Measurements from ENCODE around the gene NAA38.
A peak's percentile ranks its signal among the peaks of the same experiment; 100 is the strongest.

NAA38 gene

GRCh38 chr17:7840875-7841274 lies 16.5 kb downstream of the NAA38 start:
- Histone ChIP-seq H3K27me3 (ENCODE audit: insufficient read depth, low read length) (no peaks in the 10 kb centered on the region), H4K20me1 (ENCODE audit: insufficient read depth, low read length) (no peaks in the 10 kb centered on the region), H3K9me2 (ENCODE audit: low read depth, low read length) (no peaks in the 10 kb centered on the region), H3K9ac (ENCODE audit: low read length) (peak overlapping the region; percentile 97), H3K79me2 (ENCODE audit: insufficient read depth, low read length) (no peaks in the 10 kb centered on the region), H2AFZ (ENCODE audit: low read length) (no peak overlapping the region), H3K4me2 (ENCODE audit: low read length) (peak overlapping the region; percentile 95), H3K4me1 (ENCODE audit: insufficient read depth, low read length, severe bottlenecking) (peaks cover 58% of the 10 kb centered on the region), H3K4me3 (ENCODE audit: low read depth, low read length, poor library complexity, severe bottlenecking) (peak overlapping the region; percentile 88), H3K9me3 (ENCODE audit: low read length) (no peaks in the 10 kb centered on the region), H3F3A (ENCODE audit: insufficient read depth, low read length) (peaks cover 10% of the 10 kb centered on the region; the same call in 1 of the 2 replicates), H3K36me3 (ENCODE audit: insufficient read depth, low read length) (peaks cover 8% of the 10 kb centered on the region; the same call in 1 of the 2 replicates), H3K27ac (ENCODE audit: low read depth, low read length, poor library complexity, severe bottlenecking) (peak overlapping the region; percentile 97)
- no peak for TF ChIP-seq EZH2 (IDR thresholded peaks at IDR 0.05; ENCODE audit: borderline replicate concordance, low read length)
- no peak for TF ChIP-seq CTCF (IDR thresholded peaks at IDR 0.05; ENCODE audit: low read length)

DNA sequence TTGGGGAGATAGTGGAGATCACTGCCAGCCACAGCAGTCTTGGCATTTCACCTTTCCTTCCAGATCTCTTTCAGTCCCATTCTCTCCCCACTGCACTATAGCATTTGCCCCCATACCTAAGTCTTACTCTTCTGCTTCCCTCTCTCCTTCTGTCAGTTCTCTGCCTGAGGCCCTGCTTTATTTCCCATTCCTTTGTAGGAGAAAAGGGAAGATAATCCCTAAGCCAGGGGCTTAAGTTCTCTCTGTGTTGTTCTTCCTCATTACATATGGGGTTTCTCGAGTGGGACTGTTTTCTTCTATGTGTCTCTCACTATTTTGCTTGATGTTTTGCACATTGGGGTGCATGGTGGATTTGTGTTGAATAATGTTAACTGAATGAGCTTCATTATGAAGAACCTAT lies 16.9 kb downstream of the NAA38 start:
- no peaks in the 10 kb centered on the region for H3K27me3 ChIP-seq (ENCODE audit: insufficient read depth, low read length)
- H4K20me1 ChIP-seq (ENCODE audit: insufficient read depth, low read length), result no peaks in the 10 kb centered on the region
- peaks cover 56% of the 10 kb centered on the region for H3K4me1 ChIP-seq (ENCODE audit: insufficient read depth, low read length, severe bottlenecking)
- H3K9ac ChIP-seq (ENCODE audit: low read length), result peak overlapping the region; percentile 97; the same call in 1 of the 2 replicates
- peaks cover 5% of the 10 kb centered on the region; the same call in 1 of the 2 replicates for H3K36me3 ChIP-seq (ENCODE audit: insufficient read depth, low read length)
- no peak overlapping the region for H2AFZ ChIP-seq (ENCODE audit: low read length)
- peak overlapping the region; percentile 88 for H3K4me3 ChIP-seq (ENCODE audit: low read depth, low read length, poor library complexity, severe bottlenecking)
- no peak for TF ChIP-seq CTCF (IDR thresholded peaks at IDR 0.05; ENCODE audit: low read length)
- no peak for TF ChIP-seq EZH2 (IDR thresholded peaks at IDR 0.05; ENCODE audit: borderline replicate concordance, low read length)
- no peaks in the 10 kb centered on the region for H3K9me2 ChIP-seq (ENCODE audit: low read depth, low read length)
- H3K9me3 ChIP-seq (ENCODE audit: low read length), result no peaks in the 10 kb centered on the region
- H3K79me2 ChIP-seq (ENCODE audit: insufficient read depth, low read length), result no peaks in the 10 kb centered on the region
- peaks cover 10% of the 10 kb centered on the region; the same call in 1 of the 2 replicates for H3F3A ChIP-seq (ENCODE audit: insufficient read depth, low read length)
- peak overlapping the region; percentile 97 for H3K27ac ChIP-seq (ENCODE audit: low read depth, low read length, poor library complexity, severe bottlenecking)
- peak overlapping the region; percentile 95 for H3K4me2 ChIP-seq (ENCODE audit: low read length)

- peaks cover 10% of the 10 kb centered on the region; the same call in 1 of the 2 replicates for H3F3A ChIP-seq (ENCODE audit: insufficient read depth, low read length)
- H3K27ac ChIP-seq (ENCODE audit: low read depth, low read length, poor library complexity, severe bottlenecking), result peak overlapping the region; percentile 97
- no peaks in the 10 kb centered on the region for H4K20me1 ChIP-seq (ENCODE audit: insufficient read depth, low read length)
- H3K9me2 ChIP-seq (ENCODE audit: low read depth, low read length), result no peaks in the 10 kb centered on the region
- H3K4me1 ChIP-seq (ENCODE audit: insufficient read depth, low read length, severe bottlenecking), result peaks cover 50% of the 10 kb centered on the region
- no peaks in the 10 kb centered on the region for H3K79me2 ChIP-seq (ENCODE audit: insufficient read depth, low read length)
- no peaks in the 10 kb centered on the region for H3K9me3 ChIP-seq (ENCODE audit: low read length)
- no peaks in the 10 kb centered on the region; the same call in 1 of the 2 replicates for H3K36me3 ChIP-seq (ENCODE audit: insufficient read depth, low read length)
- TF ChIP-seq CTCF (IDR thresholded peaks at IDR 0.05; ENCODE audit: low read length) (no peak), EZH2 (IDR thresholded peaks at IDR 0.05; ENCODE audit: borderline replicate concordance, low read length) (no peak)
- H2AFZ ChIP-seq (ENCODE audit: low read length), result no peak overlapping the region
- peak overlapping the region; percentile 88 for H3K4me3 ChIP-seq (ENCODE audit: low read depth, low read length, poor library complexity, severe bottlenecking)
- peak overlapping the region; percentile 97; the same call in 1 of the 2 replicates for H3K9ac ChIP-seq (ENCODE audit: low read length)
- no peaks in the 10 kb centered on the region for H3K27me3 ChIP-seq (ENCODE audit: insufficient read depth, low read length)
- peak overlapping the region; percentile 95 for H3K4me2 ChIP-seq (ENCODE audit: low read length)
Measured at GRCh38 chr17:7839876-7840261, 17.5 kb downstream of the NAA38 start.

Measured in OCI-LY1 (cell line).